SHP77 treated with DMSO at 0.1 percent for 48 hours (cell line): ENCODE data around the gene ENPP7.
A peak's percentile ranks its signal among the peaks of the same experiment; 100 is the strongest.

Experiments
- DNase-seq: peaks from one replicate; lab custom pipeline; 2025; lab: John Stamatoyannopoulos, UW

The ENPP7 gene

DNA sequence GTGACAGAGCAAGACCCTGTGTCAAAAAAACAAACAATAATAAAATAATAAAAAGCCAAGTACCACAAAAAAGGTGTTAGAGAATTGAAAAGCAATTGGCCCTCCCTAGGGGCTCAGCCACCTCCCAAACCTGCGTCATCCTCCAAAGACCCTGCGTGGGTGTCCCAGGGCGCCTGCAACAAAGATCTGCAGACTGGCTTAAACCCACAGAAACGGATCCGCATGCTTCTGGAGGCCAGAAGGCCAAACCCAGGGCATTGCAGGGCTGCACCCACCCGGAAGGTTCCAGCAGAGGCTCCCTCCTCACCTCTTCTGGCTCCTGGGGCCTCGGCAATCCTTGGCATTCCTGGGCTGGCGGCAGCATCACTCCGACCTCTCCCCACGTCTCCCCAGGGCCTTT, 1.5 kb downstream of the ENPP7 start:
- no peak for DNase-seq

GRCh38 chr17:79732804-79733691, 2.3 kb downstream of the ENPP7 start:
- no peak for DNase-seq

DNA sequence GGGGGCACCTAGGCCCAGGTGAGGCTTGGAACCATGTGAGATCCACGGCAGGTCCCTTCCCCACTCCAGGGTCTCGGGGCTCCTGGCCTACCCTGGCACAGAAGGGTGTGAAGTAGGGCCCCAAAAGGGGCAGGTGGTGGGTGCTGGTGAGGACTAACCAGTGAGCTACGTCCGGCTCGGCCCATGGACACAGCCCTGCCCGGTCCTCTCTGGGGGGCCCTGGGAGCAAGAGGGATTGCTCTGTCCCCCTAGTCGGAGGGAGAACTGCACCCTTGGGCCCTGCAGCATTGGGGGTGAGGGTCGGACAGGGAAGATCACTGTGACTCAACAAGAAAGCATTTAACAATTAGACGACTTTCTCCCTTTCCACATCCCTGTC, 2.9 kb downstream of the ENPP7 start:
- DNase-seq: no peak

DNA sequence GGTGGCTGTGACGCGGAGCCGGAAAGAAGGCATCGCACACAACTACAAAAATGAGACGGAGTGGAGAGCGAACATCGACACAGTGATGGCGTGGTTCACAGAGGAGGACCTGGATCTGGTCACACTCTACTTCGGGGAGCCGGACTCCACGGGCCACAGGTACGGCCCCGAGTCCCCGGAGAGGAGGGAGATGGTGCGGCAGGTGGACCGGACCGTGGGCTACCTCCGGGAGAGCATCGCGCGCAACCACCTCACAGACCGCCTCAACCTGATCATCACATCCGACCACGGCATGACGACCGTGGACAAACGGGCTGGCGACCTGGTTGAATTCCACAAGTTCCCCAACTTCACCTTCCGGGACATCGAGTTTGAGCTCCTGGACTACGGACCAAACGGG, 4.4 kb downstream of the ENPP7 start:
- DNase-seq: no peak

- DNase-seq: no peak
Measured at GRCh38 chr17:79737046-79737921, 6.5 kb downstream of the ENPP7 start.

GRCh38 chr17:79737922-79738578, 7.3 kb downstream of the ENPP7 start:
- DNase-seq: no peak

DNA sequence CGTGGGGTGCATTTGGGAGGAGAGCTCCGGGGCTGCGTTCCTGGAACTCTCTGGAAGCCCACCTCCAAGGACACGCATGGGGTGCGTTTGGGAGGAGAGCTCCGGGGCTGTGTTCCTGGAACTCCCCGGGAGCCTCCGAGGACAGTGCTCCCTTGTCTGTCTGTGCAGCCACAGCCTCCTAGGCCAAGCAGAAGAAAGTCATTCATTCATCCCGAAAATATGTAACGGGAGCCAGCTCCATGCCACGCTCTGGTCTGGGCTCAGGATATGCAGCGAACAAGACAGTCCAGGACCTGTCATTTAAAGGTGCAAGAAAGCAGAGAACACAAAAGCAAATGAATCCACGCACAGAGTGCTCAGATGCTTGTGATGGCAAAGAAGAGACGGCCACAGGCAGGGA, 7.9 kb downstream of the ENPP7 start:
- DNase-seq: no peak

GRCh38 chr17:79739148-79740062, 8.7 kb downstream of the ENPP7 start:
- DNase-seq: no peak

DNA sequence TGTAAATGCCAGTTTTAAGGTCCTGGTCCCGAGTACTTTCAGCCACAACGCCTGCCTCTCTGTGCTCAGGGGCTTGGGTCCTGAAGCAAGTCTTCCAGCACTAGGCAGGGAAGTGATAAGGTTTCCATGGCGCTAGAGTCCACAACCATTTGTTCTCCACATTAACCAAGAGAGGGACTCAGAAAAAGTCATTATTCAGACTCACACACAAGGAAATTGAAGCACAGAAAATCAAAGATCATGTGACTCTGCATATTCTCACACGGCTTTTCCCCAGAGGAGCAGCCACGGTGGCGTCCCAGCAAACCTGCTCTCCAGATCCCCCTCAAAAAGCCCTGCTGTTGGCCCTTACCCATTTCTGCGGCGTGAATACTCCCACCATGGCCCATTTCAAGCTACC, 9.7 kb downstream of the ENPP7 start:
- DNase-seq: no peak

DNA sequence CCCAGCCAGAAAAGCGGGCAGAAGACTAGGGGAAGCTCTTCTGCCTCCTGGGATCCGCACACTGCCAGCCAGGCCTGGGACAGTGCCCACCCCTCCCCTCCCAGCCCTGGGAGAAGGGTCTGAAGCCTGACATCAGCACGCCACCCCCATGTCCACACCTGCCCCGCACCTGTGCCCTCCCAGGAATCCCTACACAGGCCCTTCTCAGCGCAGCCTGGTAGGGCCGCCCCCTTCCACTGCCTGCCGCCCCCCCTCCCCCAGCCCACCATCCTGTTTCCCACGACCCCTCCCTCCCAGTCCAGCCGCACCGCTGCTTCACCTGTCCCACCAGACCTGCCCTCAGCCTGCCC, 10.6 kb downstream of the ENPP7 start:
- no peak for DNase-seq

GRCh38 chr17:79741751-79742588, 11.2 kb downstream of the ENPP7 start:
- DNase-seq: peak; percentile 71

GRCh38 chr17:79742589-79742918, 11.8 kb downstream of the ENPP7 start:
- no peak for DNase-seq

- DNase-seq: no peak
Measured at GRCh38 chr17:79742951-79743476, 12.3 kb downstream of the ENPP7 start.

DNA sequence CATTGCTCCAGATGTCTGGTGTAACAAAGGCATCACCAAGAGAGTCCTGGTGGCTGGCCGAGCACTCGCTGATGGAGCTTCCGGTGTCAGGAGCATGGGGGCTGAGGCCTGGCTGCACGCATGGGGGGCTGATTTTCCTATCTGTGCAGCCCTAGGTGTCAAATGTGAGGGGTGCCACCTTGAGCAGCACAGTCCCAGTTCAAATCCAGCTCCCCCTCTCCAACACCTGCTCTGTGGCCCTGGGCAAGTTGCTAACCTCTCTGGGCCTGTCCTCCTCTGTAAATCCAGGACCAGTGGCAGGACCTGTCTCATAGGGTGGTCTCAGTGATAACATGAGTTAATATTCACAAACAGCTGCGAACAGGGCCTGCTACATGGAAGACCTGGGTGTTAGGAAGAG, 12.9 kb downstream of the ENPP7 start:
- DNase-seq: no peak

DNA sequence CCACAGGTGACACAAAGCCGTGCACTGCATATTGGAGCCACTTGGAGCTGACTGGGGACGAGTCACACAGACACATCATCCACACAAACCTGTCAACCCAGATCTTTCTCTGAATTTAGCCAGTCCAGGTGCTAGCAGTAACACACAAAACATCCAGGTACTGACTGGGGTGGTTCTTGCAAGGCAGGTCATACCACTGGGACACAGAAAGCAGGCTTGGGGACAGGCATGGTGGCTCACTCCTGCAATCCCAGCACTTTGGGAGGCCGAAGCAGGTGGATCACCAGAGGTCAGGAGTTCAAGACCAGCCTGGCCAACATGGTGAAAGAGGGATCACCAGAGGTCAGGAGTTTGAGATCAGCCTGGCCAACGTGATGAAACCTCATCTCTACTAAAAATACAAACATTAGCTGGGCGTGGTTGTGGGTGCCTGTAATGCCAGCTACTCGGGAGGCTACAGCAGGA, 14.9 kb downstream of the ENPP7 start:
- DNase-seq: no peak

GRCh38 chr17:79746889-79747507, 16.3 kb downstream of the ENPP7 start:
- DNase-seq: no peak

DNA sequence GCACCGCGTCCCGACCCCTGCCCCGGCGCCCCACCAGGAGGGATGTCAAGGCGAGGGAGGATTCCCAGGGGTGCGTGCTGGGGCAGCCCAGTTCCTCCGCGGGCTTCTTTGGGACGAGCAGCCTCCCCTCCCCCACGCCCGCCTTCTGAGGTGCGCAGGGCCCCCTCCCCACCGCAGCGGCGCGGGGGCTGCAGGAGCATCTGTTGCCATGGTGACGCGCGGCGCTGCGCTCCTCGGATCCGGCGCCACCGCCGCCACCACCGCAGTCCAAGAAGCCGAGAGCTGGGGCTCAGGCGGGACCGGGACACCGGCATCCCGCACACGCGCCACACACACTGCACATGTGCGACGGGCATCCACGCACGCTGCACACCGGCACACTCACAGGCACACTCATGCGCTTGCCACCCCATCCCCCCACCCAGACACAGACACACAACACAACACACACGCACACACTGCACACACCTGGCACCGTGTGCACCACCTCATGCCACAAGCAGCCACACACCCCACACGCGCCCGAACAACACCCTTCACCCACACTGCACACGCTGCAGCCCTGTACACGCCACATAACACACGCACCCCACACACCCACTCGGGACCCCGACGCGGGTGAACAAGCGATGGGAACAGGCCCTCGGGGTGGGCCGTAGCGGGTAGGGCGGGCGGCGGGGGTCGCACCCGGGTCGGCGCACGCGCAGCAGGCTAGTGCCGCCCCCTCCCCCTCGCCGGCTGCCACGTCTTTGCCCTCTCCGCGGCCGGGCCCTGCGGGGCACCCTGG, 17.0 kb downstream of the ENPP7 start:
- no peak for DNase-seq

DNA sequence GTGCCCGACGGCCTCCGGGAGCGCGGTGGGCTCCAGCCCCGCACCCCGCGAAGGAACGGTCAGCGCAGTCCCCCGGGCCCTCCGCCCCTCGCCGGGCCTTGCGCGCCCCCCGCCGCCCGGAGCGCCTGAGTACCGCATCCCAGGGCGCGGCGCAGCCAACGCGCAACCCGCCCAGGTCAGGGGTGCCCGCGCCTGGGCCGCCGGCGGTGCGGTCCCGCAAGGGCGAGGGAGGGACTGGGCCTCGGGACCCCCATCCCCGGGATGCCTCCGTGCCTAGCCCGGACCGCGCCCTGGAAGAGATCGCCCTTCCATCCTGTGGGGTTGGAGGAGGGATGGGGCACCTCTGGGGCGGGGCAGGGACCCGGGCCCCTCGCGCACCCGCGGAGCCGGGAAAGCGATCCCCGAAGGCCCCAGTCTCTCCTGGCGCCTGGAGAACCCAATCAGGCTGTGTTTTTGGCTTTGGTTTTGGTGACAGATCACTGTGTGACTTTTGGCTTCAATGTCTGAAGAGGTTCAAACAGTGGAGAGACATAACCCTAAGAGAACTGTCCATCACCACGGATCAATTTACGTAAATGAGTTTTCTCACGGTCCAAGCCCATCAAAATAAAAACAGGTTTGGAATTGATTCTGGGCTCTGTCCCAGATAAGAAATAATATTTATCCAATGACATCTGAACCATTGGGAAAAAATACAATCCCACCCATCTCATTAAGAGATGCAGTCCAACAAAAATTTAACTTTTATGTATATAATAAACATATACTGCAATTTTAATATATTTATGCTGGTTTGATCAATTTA, 17.8 kb downstream of the ENPP7 start:
- DNase-seq: no peak
